HepG2 (cell line): ENCODE data around the gene CNKSR3.

ENCODE experiments used
- BRCA1 ChIP-seq: sonication (generic); formaldehyde crosslinking; IDR thresholded peaks from 2 replicates; pipeline ENCODE4 v1.4.0; 2020; ENCODE audit warnings: missing genetic modification reagents
- HNRNPK ChIP-seq: fragments of 200-400 bp; formaldehyde crosslinking; IDR thresholded peaks from 2 replicates; pipeline ENCODE4 v1.6.1; 2018; ENCODE audit warnings: low read length, low read depth, moderate library complexity, mild to moderate bottlenecking; ENCODE audit not compliant: poor library complexity, severe bottlenecking
- HNRNPLL ChIP-seq: fragments of 200-400 bp; formaldehyde crosslinking; IDR thresholded peaks from 2 replicates; pipeline ENCODE4 v1.6.1; 2017; ENCODE audit warnings: mild to moderate bottlenecking, low read depth, low read length; ENCODE audit not compliant: poor library complexity, severe bottlenecking
- IRF1 ChIP-seq: sonication (generic); formaldehyde crosslinking; IDR thresholded peaks from 2 replicates; pipeline ENCODE4 v1.4.0; 2020; ENCODE audit warnings: low read depth, mild to moderate bottlenecking, missing genetic modification reagents
- MTA1 ChIP-seq: sonication (generic); formaldehyde crosslinking; IDR thresholded peaks from 2 replicates; pipeline ENCODE4 v1.4.0; 2020; ENCODE audit warnings: missing genetic modification reagents, mild to moderate bottlenecking, borderline replicate concordance
- POLR2A ChIP-seq, 2 experiments: IDR thresholded peaks; 2 replicates each; pipeline ENCODE4 v1.6.1; 2011; ENCODE audit warnings: low read depth in 2 of 2, low read length in 2 of 2, mild to moderate bottlenecking in 1 of 2, moderate library complexity in 1 of 2; ENCODE audit not compliant: insufficient read depth in 1 of 2
- RELA ChIP-seq: sonication (generic); formaldehyde crosslinking; IDR thresholded peaks from 2 replicates; pipeline ENCODE4 v1.4.0; 2020; ENCODE audit warnings: missing genetic modification reagents
- SNRNP70 ChIP-seq: fragments of 200-400 bp; formaldehyde crosslinking; IDR thresholded peaks from 2 replicates; pipeline ENCODE4 v1.6.1; 2017; ENCODE audit warnings: mild to moderate bottlenecking, low read depth, low read length, moderate library complexity
- ZFX ChIP-seq: sonication (generic); formaldehyde crosslinking; IDR thresholded peaks from 2 replicates; pipeline ENCODE4 v1.4.0; 2020; ENCODE audit warnings: mild to moderate bottlenecking, low read depth, missing genetic modification reagents, moderate library complexity
- ZKSCAN1 ChIP-seq: fragments of 150-350 bp; IDR thresholded peaks from 2 replicates; pipeline ENCODE4 v1.6.1; 2014; ENCODE audit warnings: low read length
- ZNF138 ChIP-seq: sonication (generic); formaldehyde crosslinking; IDR thresholded peaks from 2 replicates; pipeline ENCODE4 v1.5.0; 2020; ENCODE audit warnings: mild to moderate bottlenecking, low read depth, missing genetic modification reagents
- TF ChIP-seq, protein P1 (sequence below), 2 experiments: sonication (generic) in 1 of 2; formaldehyde crosslinking in 1 of 2; IDR thresholded peaks; 2 replicates each; pipeline versions ENCODE4 v1.5.1 to v1.6.1; 2011 to 2020; ENCODE audit warnings: borderline replicate concordance in 1 of 2, low read depth in 1 of 2, low read length in 1 of 2, mild to moderate bottlenecking in 1 of 2, missing genetic modification reagents in 1 of 2, moderate library complexity in 1 of 2

- TF ChIP-seq SNRNP70 = no peak
- TF ChIP-seq MTA1 (CRISPR knock-in tag) = no peak
- no peak for TF ChIP-seq ZNF138
- no peak for TF ChIP-seq IRF1 (CRISPR knock-in tag)
- TF ChIP-seq, protein P1, sequence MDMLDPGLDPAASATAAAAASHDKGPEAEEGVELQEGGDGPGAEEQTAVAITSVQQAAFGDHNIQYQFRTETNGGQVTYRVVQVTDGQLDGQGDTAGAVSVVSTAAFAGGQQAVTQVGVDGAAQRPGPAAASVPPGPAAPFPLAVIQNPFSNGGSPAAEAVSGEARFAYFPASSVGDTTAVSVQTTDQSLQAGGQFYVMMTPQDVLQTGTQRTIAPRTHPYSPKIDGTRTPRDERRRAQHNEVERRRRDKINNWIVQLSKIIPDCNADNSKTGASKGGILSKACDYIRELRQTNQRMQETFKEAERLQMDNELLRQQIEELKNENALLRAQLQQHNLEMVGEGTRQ (IDR thresholded peaks at IDR 0.05; ENCODE audit: low read depth, low read length) = no peak
- TF ChIP-seq, protein P1 (CRISPR knock-in tag; IDR thresholded peaks at IDR 0.05; ENCODE audit: borderline replicate concordance) = no peak
- TF ChIP-seq HNRNPK = no peak
- no peak for TF ChIP-seq HNRNPLL
- TF ChIP-seq ZKSCAN1 = no peak
- no peak for TF ChIP-seq ZFX (CRISPR knock-in tag)
- no peak for TF ChIP-seq BRCA1
- no peak for TF ChIP-seq POLR2A (IDR thresholded peaks at IDR 0.05; ENCODE audit: insufficient read depth in 1 of 2, low read depth in 2 of 2, low read length in 2 of 2)
- TF ChIP-seq RELA (CRISPR knock-in tag) = no peak
These were observed 25.4 kb upstream of the CNKSR3 start for GRCh38 chr6:154535851-154536250.
